ENCODE data around the gene LCP2. TPM values are rescaled to one million over a fixed set of nuclear protein-coding genes. Genes with fewer than 3 reads are reported as not detected.

The LCP2 gene
- total and polyA plus RNA-seq, 12 donors: 2.7 to 35.1 (median 4.6) TPM

GRCh38 chr5:170200876-170201275, 96.7 kb downstream of the LCP2 start:
- peaks cover 0 to 16% (median 5%) of the 10 kb centered on the region in 7 donors for H3K27me3 ChIP-seq
- H3K4me3 ChIP-seq: no peak overlapping the region
- peaks cover 0 to 4% (median 0%) of the 10 kb centered on the region in 9 donors for H3K4me1 ChIP-seq
- TF ChIP-seq CTCF (IDR thresholded peaks at IDR 0.05): no peak
- DNase-seq (no peak), ATAC-seq (peak in 5 of 8 donors; percentile 18 to 86 (median 41))
- WGBS, 2 donors: 19 to 22% methylated on average over 1 of the region's 1 CpG
- intact Hi-C loops (cut with DNase I): no loop called here
- no peaks in the 10 kb centered on the region for H3K36me3 ChIP-seq
- peak overlapping the region in 1 of 10 donors; percentile 14 for H3K27ac ChIP-seq
- no peaks in the 10 kb centered on the region for H3K9me3 ChIP-seq

Other genes with a start within 250 kb of the LCP2 start
- not detected for gene FOXI1, start 191.9 kb downstream of the LCP2 start, total RNA-seq
- not detected for gene FOXI1, start 191.9 kb downstream of the LCP2 start, polyA plus RNA-seq
- gene C5orf58, start 64.8 kb downstream of the LCP2 start, total RNA-seq: 1 to 10 TPM in 1 of 10 donors, under 1 TPM in 1, not detected in 8; 0.56 to 1.1 TPM
- not detected for gene C5orf58, start 64.8 kb downstream of the LCP2 start, polyA plus RNA-seq
- gene KCNMB1, start 91.6 kb upstream of the LCP2 start, total RNA-seq: 1 to 10 TPM in 7 of 10 donors, under 1 TPM in 3; 0.90 to 2.8 (median 1.2) TPM
- gene KCNMB1, start 91.6 kb upstream of the LCP2 start, polyA plus RNA-seq: 1 to 10 TPM; 1.2 to 2.7 TPM
- under 1 TPM in 4 of 10 donors, not detected in 6; 0.11 to 0.67 (median 0.27) TPM for gene KCNIP1, start 206.2 kb upstream of the LCP2 start, total RNA-seq
- gene KCNIP1, start 206.2 kb upstream of the LCP2 start, polyA plus RNA-seq: under 1 TPM in 1 of 2 donors, not detected in 1; 0.06 TPM